Neuronal stem cell (in vitro differentiated cells): ENCODE measurements around the gene TCIRG1.
A peak's percentile ranks its signal among the peaks of the same experiment; 100 is the strongest.

ENCODE experiments used
- DNase-seq: peaks from one replicate; pipeline ENCODE4 v3.0.0-alpha.2; 2013; ENCODE audit warnings: low spot score
- H2AFZ ChIP-seq: one replicate; pipeline ENCODE4 v1.6.1; 2013; ENCODE audit warnings: mild to moderate bottlenecking, low read length, inconsistent platforms
- H2AK5ac ChIP-seq: 2 replicates; pipeline ENCODE4 v1.6.1; 2013; ENCODE audit warnings: low read depth, mild to moderate bottlenecking, inconsistent platforms, low read length, moderate library complexity, mixed read lengths
- H2BK120ac ChIP-seq: 2 replicates; pipeline ENCODE4 v1.6.1; 2013; ENCODE audit warnings: low read depth, mild to moderate bottlenecking, inconsistent platforms, low read length, moderate library complexity, mixed read lengths
- H2BK12ac ChIP-seq: one replicate; pipeline ENCODE4 v1.6.1; 2013; ENCODE audit warnings: low read length, inconsistent platforms
- H2BK15ac ChIP-seq: 2 replicates; pipeline ENCODE4 v1.6.1; 2013; ENCODE audit warnings: mild to moderate bottlenecking, low read length, inconsistent platforms, mixed read lengths
- H2BK5ac ChIP-seq: one replicate; pipeline ENCODE4 v1.6.1; 2013; ENCODE audit warnings: inconsistent platforms, mild to moderate bottlenecking, low read length, moderate library complexity
- H3K14ac ChIP-seq: one replicate; pipeline ENCODE4 v1.6.1; 2013; ENCODE audit warnings: low read length, inconsistent platforms
- H3K18ac ChIP-seq: 2 replicates; pipeline ENCODE4 v1.6.1; 2013; ENCODE audit warnings: low read length, inconsistent platforms
- H3K23ac ChIP-seq: 2 replicates; pipeline ENCODE4 v1.6.1; 2013; ENCODE audit warnings: low read depth, mild to moderate bottlenecking, mixed read lengths, low read length, inconsistent platforms; ENCODE audit not compliant: poor library complexity
- H3K27ac ChIP-seq: replicated peaks from 3 replicates; pipeline ENCODE4 v1.5.1; 2013; ENCODE audit warnings: low read length, inconsistent platforms
- H3K27me3 ChIP-seq, 3 experiments: 2 replicates each; pipeline ENCODE4 v1.6.1; 2013; ENCODE audit warnings: low read length in 3 of 3, mild to moderate bottlenecking in 2 of 3, inconsistent platforms in 1 of 3, low read depth in 1 of 3, mixed read lengths in 1 of 3, moderate library complexity in 1 of 3; ENCODE audit not compliant: control insufficient read depth in 3 of 3, insufficient read depth in 3 of 3
- H3K36me3 ChIP-seq, 2 donors: replicated peaks in 1 of 2; 2 replicates each; pipeline ENCODE4 v1.6.1; 2013; ENCODE audit warnings: low read length in 2 of 2; ENCODE audit not compliant: control insufficient read depth in 2 of 2, insufficient read depth in 2 of 2
- H3K4ac ChIP-seq: 2 replicates; pipeline ENCODE4 v1.6.1; 2013; ENCODE audit warnings: inconsistent platforms, mild to moderate bottlenecking, low read length, moderate library complexity
- H3K4me1 ChIP-seq, 2 donors: 1 replicate in 1 of 2; 2 replicates in 1 of 2; pipeline ENCODE4 v1.6.1; 2013; ENCODE audit warnings: low read length in 2 of 2, low read depth in 1 of 2; ENCODE audit not compliant: control insufficient read depth in 2 of 2, insufficient read depth in 1 of 2
- H3K4me2 ChIP-seq: one replicate; pipeline ENCODE4 v1.6.1; 2013; ENCODE audit warnings: mild to moderate bottlenecking, low read length, inconsistent platforms; ENCODE audit not compliant: insufficient read depth, poor library complexity, severe bottlenecking
- H3K4me3 ChIP-seq, 2 donors: 2 replicates each; pipeline ENCODE4 v1.5.1; 2013; ENCODE audit warnings: low read length in 2 of 2, mild to moderate bottlenecking in 2 of 2, inconsistent platforms in 1 of 2, moderate library complexity in 1 of 2
- H3K79me1 ChIP-seq: one replicate; pipeline ENCODE4 v1.6.1; 2013; ENCODE audit warnings: low read depth, mild to moderate bottlenecking, inconsistent platforms, low read length, moderate library complexity
- H3K9ac ChIP-seq: one replicate; pipeline ENCODE4 v1.6.1; 2013; ENCODE audit warnings: mild to moderate bottlenecking, low read depth, low read length, inconsistent platforms; ENCODE audit not compliant: poor library complexity
- H3K9me3 ChIP-seq, 2 donors: replicated peaks in 1 of 2; 2 replicates each; pipeline versions ENCODE3 to v1.6.1; 2013; ENCODE audit warnings: low read length in 2 of 2, mild to moderate bottlenecking in 2 of 2, inconsistent platforms in 1 of 2, low read depth in 1 of 2, mixed read lengths in 1 of 2, moderate library complexity in 1 of 2; ENCODE audit not compliant: control insufficient read depth in 2 of 2, insufficient read depth in 1 of 2
- H4K8ac ChIP-seq: one replicate; pipeline ENCODE4 v1.6.1; 2013; ENCODE audit warnings: low read depth, mild to moderate bottlenecking, inconsistent platforms, low read length, moderate library complexity
- H4K91ac ChIP-seq: one replicate; pipeline ENCODE4 v1.6.1; 2013; ENCODE audit warnings: low read length, low read depth, mild to moderate bottlenecking, inconsistent platforms; ENCODE audit not compliant: poor library complexity
- WGBS, 2 donors: extraction: QIAGEN DNeasy Blood & Tissue Kit; methylation state at CpG; one replicate each; pipeline ENCODE4 v1.1.7; 2013; ENCODE audit warnings: missing lambda C conversion rate in 2 of 2, mixed read lengths in 1 of 2; ENCODE audit not compliant: insufficient read length in 2 of 2, insufficient replicate concordance in 1 of 2; ENCODE audit errors: extremely low coverage in 2 of 2; 5-methylcytosine and 5-hydroxymethylcytosine counted together

The TCIRG1 gene

GRCh38 chr11:68006606-68007166 lies 32.1 kb upstream of the TCIRG1 start:
- no peaks in the 10 kb centered on the region for H3K9me3 ChIP-seq
- no peaks in the 10 kb centered on the region for H3K36me3 ChIP-seq
- no CpG with 5 or more reads among the region's 7 CpGs for WGBS, 2 donors
- H3K4me1 ChIP-seq = peaks cover 15 to 27% of the 10 kb centered on the region in 2 donors
- H3K9ac ChIP-seq = no peak overlapping the region
- no peak overlapping the region for H3K4ac ChIP-seq
- H3K23ac ChIP-seq = no peak overlapping the region
- no peak overlapping the region for H4K8ac ChIP-seq
- no peak overlapping the region for H3K27ac ChIP-seq
- no peak overlapping the region for H2BK120ac ChIP-seq
- no peak for DNase-seq
- peaks cover 0 to 12% (median 0%) of the 10 kb centered on the region in 3 experiments for H3K27me3 ChIP-seq
- no peak overlapping the region for H3K4me3 ChIP-seq
- peaks cover 6% of the 10 kb centered on the region for H3K79me1 ChIP-seq
- no peak overlapping the region for H2BK5ac ChIP-seq
- H4K91ac ChIP-seq = no peak overlapping the region
- H2AK5ac ChIP-seq = peak overlapping the region; percentile 69
- H3K18ac ChIP-seq = peak overlapping the region; percentile 6
- no peak overlapping the region for H2BK12ac ChIP-seq
- H3K4me2 ChIP-seq = no peak overlapping the region
- no peak overlapping the region for H3K14ac ChIP-seq
- no peak overlapping the region for H2AFZ ChIP-seq
- H2BK15ac ChIP-seq = no peak overlapping the region

- peaks cover 0 to 10% (median 0%) of the 10 kb centered on the region in 3 experiments for H3K27me3 ChIP-seq
- H4K91ac ChIP-seq = no peak overlapping the region
- H3K27ac ChIP-seq = no peak overlapping the region
- DNase-seq = no peak
- H2BK15ac ChIP-seq = peak overlapping the region; percentile 45
- H3K4me2 ChIP-seq = no peak overlapping the region
- no peaks in the 10 kb centered on the region for H3K36me3 ChIP-seq
- peak overlapping the region; percentile 53 for H3K18ac ChIP-seq
- no peak overlapping the region for H3K4ac ChIP-seq
- H3K4me1 ChIP-seq = peaks cover 15 to 34% of the 10 kb centered on the region in 2 donors
- H2BK120ac ChIP-seq = no peak overlapping the region
- no peak overlapping the region for H2AFZ ChIP-seq
- H3K9ac ChIP-seq = no peak overlapping the region
- H3K4me3 ChIP-seq = no peak overlapping the region
- H2BK5ac ChIP-seq = no peak overlapping the region
- H3K14ac ChIP-seq = no peak overlapping the region
- peaks cover 6% of the 10 kb centered on the region for H3K79me1 ChIP-seq
- no peak overlapping the region for H2BK12ac ChIP-seq
- peak overlapping the region; percentile 77 for H2AK5ac ChIP-seq
- no peaks in the 10 kb centered on the region for H3K9me3 ChIP-seq
- no peak overlapping the region for H4K8ac ChIP-seq
- no peak overlapping the region for H3K23ac ChIP-seq
- WGBS, 2 donors = no CpG with 5 or more reads among the region's 16 CpGs
These were observed 31.1 kb upstream of the TCIRG1 start for GRCh38 chr11:68007498-68008380.

- Histone ChIP-seq H3K4me2 (no peak overlapping the region), H3K36me3 (no peaks in the 10 kb centered on the region), H2BK12ac (peak overlapping the region; percentile 85), H3K4ac (no peak overlapping the region), H3K18ac (peak overlapping the region; percentile 74), H2BK15ac (peak overlapping the region; percentile 45), H3K4me3 (no peak overlapping the region), H2BK5ac (peak overlapping the region; percentile 83), H3K9me3 (no peaks in the 10 kb centered on the region), H3K27me3 (peaks cover 0 to 6% (median 0%) of the 10 kb centered on the region in 3 experiments), H3K27ac (no peak overlapping the region), H4K91ac (no peak overlapping the region), H3K4me1 (peaks cover 12 to 42% of the 10 kb centered on the region in 2 donors), H2AK5ac (peak overlapping the region; percentile 77), H2BK120ac (no peak overlapping the region), H2AFZ (no peak overlapping the region), H3K9ac (peak overlapping the region; percentile 35), H4K8ac (no peak overlapping the region), H3K23ac (peak overlapping the region; percentile 61), H3K79me1 (peaks cover 4% of the 10 kb centered on the region), H3K14ac (no peak overlapping the region)
- WGBS, 2 donors = no CpG with 5 or more reads among the region's 27 CpGs
- DNase-seq = no peak
These were observed 30.2 kb upstream of the TCIRG1 start for GRCh38 chr11:68008381-68009337.
